Measurements from ENCODE around the gene MYL5. TPM values are rescaled to one million over a fixed set of nuclear protein-coding genes. Genes with fewer than 3 reads are reported as not detected.

MYL5 gene
- total and polyA plus RNA-seq, 10 of the 15 experiments (the other 5 are each of a cell fraction or from before 2014, with no cell fraction given): 1.2 to 13.8 (median 7.1) TPM

DNA sequence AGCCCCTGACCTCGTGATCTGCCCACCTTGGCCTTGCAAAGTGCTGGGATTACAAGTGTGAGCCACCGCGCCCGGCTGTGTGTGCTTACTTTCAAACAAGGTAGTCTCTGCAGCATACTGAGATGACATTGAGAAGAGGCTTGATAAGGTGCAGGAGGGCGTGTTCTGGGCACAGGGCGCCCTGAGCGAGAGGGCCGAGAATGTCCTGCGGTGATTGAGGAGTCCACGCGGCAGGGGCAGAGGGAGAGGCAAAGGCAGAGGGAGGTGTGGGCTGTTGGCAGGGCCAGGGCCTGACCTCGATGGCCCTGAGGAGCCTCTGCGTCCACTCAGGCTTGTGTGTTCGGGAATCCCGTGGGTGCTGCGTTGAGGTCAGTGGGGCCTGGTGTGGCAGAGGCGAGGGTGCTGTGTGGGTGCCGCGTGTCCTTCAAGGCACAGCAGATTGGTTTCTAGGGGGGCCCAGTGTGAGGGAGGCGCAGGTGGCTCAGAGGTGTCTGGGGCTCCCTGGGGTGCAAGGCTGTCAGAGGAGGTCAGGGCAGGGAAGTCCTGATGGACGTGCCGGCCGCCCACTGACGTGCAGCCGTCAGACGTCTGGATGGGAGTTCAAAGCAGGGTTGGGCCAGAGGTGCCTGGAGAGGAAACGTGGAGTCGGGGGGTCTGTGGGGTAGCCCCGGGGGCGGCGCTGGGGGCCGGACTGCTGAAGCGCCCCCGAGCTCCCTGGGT, 43.4 kb downstream of the MYL5 start:
- TF ChIP-seq POLR2AphosphoS5 (IDR thresholded peaks at IDR 0.05; ENCODE audit: low read length): no peak
- no peak for TF ChIP-seq SP1 (IDR thresholded peaks at IDR 0.05; ENCODE audit: low read depth, low read length)
- no peak for TF ChIP-seq CBX3 (IDR thresholded peaks at IDR 0.05; ENCODE audit: borderline replicate concordance, low read depth)
- TF ChIP-seq ZBED1 (IDR thresholded peaks at IDR 0.05; ENCODE audit: borderline replicate concordance): no peak
- TF ChIP-seq, protein P1, sequence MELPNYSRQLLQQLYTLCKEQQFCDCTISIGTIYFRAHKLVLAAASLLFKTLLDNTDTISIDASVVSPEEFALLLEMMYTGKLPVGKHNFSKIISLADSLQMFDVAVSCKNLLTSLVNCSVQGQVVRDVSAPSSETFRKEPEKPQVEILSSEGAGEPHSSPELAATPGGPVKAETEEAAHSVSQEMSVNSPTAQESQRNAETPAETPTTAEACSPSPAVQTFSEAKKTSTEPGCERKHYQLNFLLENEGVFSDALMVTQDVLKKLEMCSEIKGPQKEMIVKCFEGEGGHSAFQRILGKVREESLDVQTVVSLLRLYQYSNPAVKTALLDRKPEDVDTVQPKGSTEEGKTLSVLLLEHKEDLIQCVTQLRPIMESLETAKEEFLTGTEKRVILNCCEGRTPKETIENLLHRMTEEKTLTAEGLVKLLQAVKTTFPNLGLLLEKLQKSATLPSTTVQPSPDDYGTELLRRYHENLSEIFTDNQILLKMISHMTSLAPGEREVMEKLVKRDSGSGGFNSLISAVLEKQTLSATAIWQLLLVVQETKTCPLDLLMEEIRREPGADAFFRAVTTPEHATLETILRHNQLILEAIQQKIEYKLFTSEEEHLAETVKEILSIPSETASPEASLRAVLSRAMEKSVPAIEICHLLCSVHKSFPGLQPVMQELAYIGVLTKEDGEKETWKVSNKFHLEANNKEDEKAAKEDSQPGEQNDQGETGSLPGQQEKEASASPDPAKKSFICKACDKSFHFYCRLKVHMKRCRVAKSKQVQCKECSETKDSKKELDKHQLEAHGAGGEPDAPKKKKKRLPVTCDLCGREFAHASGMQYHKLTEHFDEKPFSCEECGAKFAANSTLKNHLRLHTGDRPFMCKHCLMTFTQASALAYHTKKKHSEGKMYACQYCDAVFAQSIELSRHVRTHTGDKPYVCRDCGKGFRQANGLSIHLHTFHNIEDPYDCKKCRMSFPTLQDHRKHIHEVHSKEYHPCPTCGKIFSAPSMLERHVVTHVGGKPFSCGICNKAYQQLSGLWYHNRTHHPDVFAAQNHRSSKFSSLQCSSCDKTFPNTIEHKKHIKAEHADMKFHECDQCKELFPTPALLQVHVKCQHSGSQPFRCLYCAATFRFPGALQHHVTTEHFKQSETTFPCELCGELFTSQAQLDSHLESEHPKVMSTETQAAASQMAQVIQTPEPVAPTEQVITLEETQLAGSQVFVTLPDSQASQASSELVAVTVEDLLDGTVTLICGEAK (IDR thresholded peaks at IDR 0.05; ENCODE audit: borderline replicate concordance): no peak
- no peak for TF ChIP-seq RAD51 (IDR thresholded peaks at IDR 0.05)
- TF ChIP-seq ZNF207 (IDR thresholded peaks at IDR 0.05; ENCODE audit: borderline replicate concordance): no peak
- no peak for TF ChIP-seq SIX5 (IDR thresholded peaks at IDR 0.05; ENCODE audit: low read depth, low read length, severe bottlenecking)
- no peak for TF ChIP-seq ZNF274 (IDR thresholded peaks at IDR 0.05; ENCODE audit: insufficient read depth, insufficient read length)
- TF ChIP-seq NRF1 (conservative IDR thresholded peaks at IDR 0.05; ENCODE audit: low read depth, low read length): no peak
- no peak for TF ChIP-seq BHLHE40 (IDR thresholded peaks at IDR 0.05; ENCODE audit: borderline replicate concordance in 1 of 2, low read depth in 2 of 2, low read length in 1 of 2)
- TF ChIP-seq, protein P2, sequence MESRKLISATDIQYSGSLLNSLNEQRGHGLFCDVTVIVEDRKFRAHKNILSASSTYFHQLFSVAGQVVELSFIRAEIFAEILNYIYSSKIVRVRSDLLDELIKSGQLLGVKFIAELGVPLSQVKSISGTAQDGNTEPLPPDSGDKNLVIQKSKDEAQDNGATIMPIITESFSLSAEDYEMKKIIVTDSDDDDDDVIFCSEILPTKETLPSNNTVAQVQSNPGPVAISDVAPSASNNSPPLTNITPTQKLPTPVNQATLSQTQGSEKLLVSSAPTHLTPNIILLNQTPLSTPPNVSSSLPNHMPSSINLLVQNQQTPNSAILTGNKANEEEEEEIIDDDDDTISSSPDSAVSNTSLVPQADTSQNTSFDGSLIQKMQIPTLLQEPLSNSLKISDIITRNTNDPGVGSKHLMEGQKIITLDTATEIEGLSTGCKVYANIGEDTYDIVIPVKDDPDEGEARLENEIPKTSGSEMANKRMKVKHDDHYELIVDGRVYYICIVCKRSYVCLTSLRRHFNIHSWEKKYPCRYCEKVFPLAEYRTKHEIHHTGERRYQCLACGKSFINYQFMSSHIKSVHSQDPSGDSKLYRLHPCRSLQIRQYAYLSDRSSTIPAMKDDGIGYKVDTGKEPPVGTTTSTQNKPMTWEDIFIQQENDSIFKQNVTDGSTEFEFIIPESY (IDR thresholded peaks at IDR 0.05): no peak
- TF ChIP-seq TCF12 (IDR thresholded peaks at IDR 0.05; ENCODE audit: low read depth, low read length): no peak
- TF ChIP-seq ZNF24 (IDR thresholded peaks at IDR 0.05): no peak
- TF ChIP-seq KDM1A (IDR thresholded peaks at IDR 0.05; ENCODE audit: borderline replicate concordance): no peak
- TF ChIP-seq NR2F1 (conservative IDR thresholded peaks at IDR 0.05): no peak
- no peak for TF ChIP-seq NR2C2 (IDR thresholded peaks at IDR 0.05; ENCODE audit: borderline replicate concordance, control insufficient read depth, insufficient read length, low read depth)
- CTCF ChIA-PET: no interaction called here
- Histone ChIP-seq H3K4me1 (ENCODE audit: control insufficient read depth, insufficient read depth, low read length) (no peaks in the 10 kb centered on the region), H3K9ac (ENCODE audit: control insufficient read depth, insufficient read depth, low read length) (no peak overlapping the region), H3K9me3 (replicated peaks; ENCODE audit: control insufficient read depth, insufficient read depth, low read length) (no peaks in the 10 kb centered on the region; the same call in 2 of the 3 replicates), H3K27me3 (replicated peaks in 1 of 2; ENCODE audit: control insufficient read depth in 2 of 2, insufficient read depth in 2 of 2, low read length in 1 of 2) (no peaks in the 10 kb centered on the region), H3K79me2 (ENCODE audit: control insufficient read depth, insufficient read depth, low read length) (peaks cover 19% of the 10 kb centered on the region), H4K20me1 (ENCODE audit: control insufficient read depth, insufficient read depth) (peaks cover 2% of the 10 kb centered on the region; the same call in 1 of the 2 replicates), H3K4me3 (no peak overlapping the region), H3K36me3 (ENCODE audit: control insufficient read depth in 2 of 2, insufficient read depth in 2 of 2, low read length in 1 of 2) (peaks cover 2 to 11% of the 10 kb centered on the region in 2 experiments; a peak in 2 of 4 replicates), H3K27ac (ENCODE audit: control insufficient read depth, insufficient read depth) (no peak overlapping the region), H2AFZ (ENCODE audit: control insufficient read depth, low read depth, low read length) (no peak overlapping the region), H3K4me2 (ENCODE audit: control insufficient read depth, insufficient read depth) (no peak overlapping the region)
- SMC1A ChIA-PET (ENCODE audit: uncharacterized antibody, unreplicated experiment): no interaction called here
- BruUV-seq (replicated peaks): no TSS peak
- FAIRE-seq: no peak
- no peak for DNase-seq (ENCODE audit: low read depth, low spot score)
- WGBS (ENCODE audit: insufficient coverage, insufficient replicate concordance, low lambda C conversion rate, missing lambda C conversion rate): 92% methylated on average over 25 of the region's 34 CpGs
- ATAC-seq: no peak
- POLR2A ChIA-PET: no interaction called here
- RAD21 ChIA-PET (ENCODE audit: unreplicated experiment): no interaction called here
- intact Hi-C loops (cut with micrococcal nuclease; ENCODE audit: unreplicated experiment): no loop called here
- in situ Hi-C loops (cut with MboI): no loop called here

Measured in GM12878 (cell line).